ENCODE results near the gene SCGB1A1. TPM values are rescaled to one million over a fixed set of nuclear protein-coding genes. Genes with fewer than 3 reads are reported as not detected.
A peak's percentile ranks its signal among the peaks of the same experiment; 100 is the strongest.

The SCGB1A1 gene
- total and polyA plus RNA-seq, 2 of the 13 experiments (the other 11 are each of a cell fraction or from before 2014, with no cell fraction given), result not detected

GRCh38 chr11:62433141-62433903 is 14.5 kb downstream of the SCGB1A1 start (continued):
- TF ChIP-seq ZNF512 (CRISPR knock-in tag; IDR thresholded peaks at IDR 0.05) (0 out of 2 replicates have a peak, but pooled peaks have one; percentile 65), ZMYM3 (CRISPR knock-in tag; IDR thresholded peaks at IDR 0.05) (no peak), ZNF414 (CRISPR knock-in tag; IDR thresholded peaks at IDR 0.05) (peak; percentile 17; the same call in 1 of the 2 replicates), MEIS1 (CRISPR knock-in tag; IDR thresholded peaks at IDR 0.05; ENCODE audit: borderline replicate concordance) (no peak), MYNN (CRISPR knock-in tag; IDR thresholded peaks at IDR 0.05; ENCODE audit: low read depth) (no peak), RCOR2 (CRISPR knock-in tag; IDR thresholded peaks at IDR 0.05) (0 out of 2 replicates have a peak, but pooled peaks have one; percentile 5), ZEB1 (IDR thresholded peaks at IDR 0.05; ENCODE audit: insufficient replicate concordance, low read depth) (no peak), ZC3H4 (CRISPR knock-in tag; IDR thresholded peaks at IDR 0.05; ENCODE audit: borderline replicate concordance) (no peak), KAT8 (CRISPR knock-in tag; IDR thresholded peaks at IDR 0.05) (no peak), RFX1 (IDR thresholded peaks at IDR 0.05) (no peak)

GRCh38 chr11:62433904-62434276 is 15.1 kb downstream of the SCGB1A1 start:
- no peaks in the 10 kb centered on the region for H3K27me3 ChIP-seq (ENCODE audit: control insufficient read depth in 1 of 2, insufficient read depth in 2 of 2, low read length in 2 of 2)
- CTCF ChIA-PET (ENCODE audit: low intra/inter-chr PET ratio, low total read pairs), result no interaction called here
- POLR2A ChIA-PET, result no interaction called here
- no peaks in the 10 kb centered on the region for H3K36me3 ChIP-seq (replicated peaks in 1 of 2; ENCODE audit: control insufficient read depth in 1 of 2, insufficient read depth in 2 of 2, low read length in 2 of 2)
- ATAC-seq (no peak), DNase-seq (ENCODE audit: low spot score) (no peak), FAIRE-seq (no peak)
- H3K9ac ChIP-seq (ENCODE audit: insufficient read depth, low read depth, low read length), result no peak overlapping the region
- H2AFZ ChIP-seq (ENCODE audit: low read length), result no peak overlapping the region
- H3K4me3 ChIP-seq (replicated peaks in 1 of 3; ENCODE audit: insufficient read depth in 1 of 3, low read depth in 2 of 3, low read length in 3 of 3), result no peak overlapping the region
- intact Hi-C loops (cut with micrococcal nuclease; ENCODE audit: unreplicated experiment), result loop anchor here (2.0 kb wide), 1 partner anchor 75 kb away; no protein-coding TSS in a partner anchor
- H3K79me2 ChIP-seq (ENCODE audit: insufficient read depth, low read length), result no peaks in the 10 kb centered on the region
- BruUV-seq (replicated peaks), result no TSS peak
- no peaks in the 10 kb centered on the region for H4K20me1 ChIP-seq (ENCODE audit: insufficient read depth, low read length)
- in situ Hi-C loops (cut with HindIII; ENCODE audit: extremely low pct_ligation_motif_present, low pct_unique_long_range_greater_than_20kb), result no loop called here
- TF ChIP-seq POLR2AphosphoS2 (IDR thresholded peaks at IDR 0.05; ENCODE audit: low read depth, low read length), result no peak
- TF ChIP-seq ARNTL (CRISPR knock-in tag; IDR thresholded peaks at IDR 0.05), result no peak
- TF ChIP-seq AGO2 (optimal IDR thresholded peaks at IDR 0.05; ENCODE audit: low read depth, low read length), result no peak
- no peak for TF ChIP-seq SMYD3 (CRISPR knock-in tag; IDR thresholded peaks at IDR 0.05)
- no peak for TF ChIP-seq IKZF5 (CRISPR knock-in tag; IDR thresholded peaks at IDR 0.05)
- no peak overlapping the region for H3K27ac ChIP-seq (ENCODE audit: extremely low read length, insufficient read depth, low read length)
- peaks cover 81% of the 10 kb centered on the region for H3K4me1 ChIP-seq (ENCODE audit: insufficient read depth, low read length)
- H3K4me2 ChIP-seq (ENCODE audit: low read depth, low read length), result peak overlapping the region; percentile 44; the same call in 1 of the 2 replicates
- no peaks in the 10 kb centered on the region for H3K9me3 ChIP-seq (ENCODE audit: low read length)
- 71% methylated on average over 6 of the region's 6 CpGs for WGBS (ENCODE audit: low lambda C conversion rate)
